Loucy (cell line): ENCODE measurements around the gene PAM.

ENCODE experiments used
- H2AFZ ChIP-seq: fragments of 200-600 bp; sonication (generic); 2 replicates; pipeline ENCODE4 v1.6.0; 2016; ENCODE audit warnings: antibody characterized with exemption, mild to moderate bottlenecking, low read length, moderate library complexity
- H3F3A ChIP-seq: fragments of 200-600 bp; 2 replicates; pipeline ENCODE4 v1.6.0; 2016; ENCODE audit warnings: antibody characterized with exemption, low read depth, mild to moderate bottlenecking
- H3K27me3 ChIP-seq: fragments of 200-600 bp; sonication (generic); 2 replicates; pipeline ENCODE4 v1.6.1; 2014; ENCODE audit warnings: low read length, mild to moderate bottlenecking; ENCODE audit not compliant: insufficient read depth, poor library complexity, severe bottlenecking
- H3K36me3 ChIP-seq: fragments of 200-600 bp; sonication (generic); 2 replicates; pipeline ENCODE4 v1.6.1; 2016; ENCODE audit warnings: low read length; ENCODE audit not compliant: insufficient read depth
- H3K4me1 ChIP-seq: fragments of 200-600 bp; sonication (generic); 2 replicates; pipeline ENCODE4 v1.5.1; 2014; ENCODE audit warnings: low read length, mild to moderate bottlenecking; ENCODE audit not compliant: insufficient read depth, poor library complexity, severe bottlenecking
- H3K4me2 ChIP-seq: fragments of 200-600 bp; sonication (generic); 2 replicates; pipeline ENCODE4 v1.6.0; 2014; ENCODE audit warnings: antibody characterized with exemption, low read length, low read depth, mild to moderate bottlenecking; ENCODE audit not compliant: poor library complexity, severe bottlenecking
- H3K4me3 ChIP-seq: fragments of 200-600 bp; sonication (generic); 2 replicates; pipeline ENCODE4 v1.5.1; 2014; ENCODE audit warnings: low read length, mild to moderate bottlenecking, mixed read lengths; ENCODE audit not compliant: poor library complexity, severe bottlenecking
- H3K79me2 ChIP-seq: fragments of 200-600 bp; sonication (generic); 2 replicates; pipeline ENCODE4 v1.6.1; 2014; ENCODE audit warnings: low read length; ENCODE audit not compliant: insufficient read depth
- H3K9ac ChIP-seq: fragments of 200-600 bp; sonication (generic); 2 replicates; pipeline ENCODE4 v1.6.0; 2014; ENCODE audit warnings: mild to moderate bottlenecking, low read depth, low read length, moderate library complexity; ENCODE audit not compliant: poor library complexity, severe bottlenecking
- H3K9me2 ChIP-seq: fragments of 200-600 bp; sonication (generic); replicated peaks from 2 replicates; pipeline ENCODE4 v1.6.1; 2016; ENCODE audit warnings: low read depth, low read length, mixed read lengths
- H3K9me3 ChIP-seq: fragments of 200-600 bp; sonication (generic); 2 replicates; pipeline ENCODE4 v1.6.1; 2014; ENCODE audit warnings: mild to moderate bottlenecking, antibody characterized with exemption, low read length, low read depth; ENCODE audit not compliant: insufficient read depth
- H4K20me1 ChIP-seq: fragments of 200-600 bp; sonication (generic); 2 replicates; pipeline ENCODE4 v1.6.0; 2014; ENCODE audit warnings: antibody characterized with exemption, low read length, mild to moderate bottlenecking; ENCODE audit not compliant: insufficient read depth, poor library complexity, severe bottlenecking
- CTCF ChIP-seq: fragments of 200-600 bp; sonication (generic); conservative IDR thresholded peaks from 2 replicates; pipeline ENCODE4 v1.5.1; 2014; ENCODE audit warnings: mild to moderate bottlenecking, antibody characterized with exemption, low read length
- EZH2phosphoT487 ChIP-seq: fragments of 200-600 bp; IDR thresholded peaks from 2 replicates; pipeline ENCODE4 v1.6.1; 2018; ENCODE audit warnings: antibody characterized with exemption, mild to moderate bottlenecking, moderate library complexity, borderline replicate concordance

The PAM gene

DNA sequence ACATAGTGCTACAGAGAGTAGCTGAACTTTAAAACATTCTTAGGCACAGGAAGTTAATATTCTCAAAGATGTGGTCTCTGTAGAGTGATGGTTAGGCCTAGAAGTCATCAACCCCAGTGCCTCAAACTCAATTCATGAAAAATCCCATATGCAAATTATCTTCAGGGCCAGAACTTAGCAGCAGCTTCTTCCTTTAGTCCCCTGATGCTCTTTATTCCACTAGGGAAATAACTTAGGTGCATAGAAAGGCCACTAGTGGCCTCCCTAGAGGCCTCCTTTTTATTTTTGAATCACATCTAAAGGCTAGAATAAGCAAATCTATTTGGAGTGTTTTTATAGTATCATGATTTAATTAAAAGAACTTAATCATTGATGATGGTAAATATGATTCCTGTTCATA lies 276.5 kb downstream of the PAM start:
- no peaks in the 10 kb centered on the region for H3K9me2 ChIP-seq
- no peaks in the 10 kb centered on the region for H3K4me1 ChIP-seq
- TF ChIP-seq EZH2phosphoT487: no peak
- TF ChIP-seq CTCF: peak; percentile 42
- no peaks in the 10 kb centered on the region for H3K36me3 ChIP-seq
- H4K20me1 ChIP-seq: no peaks in the 10 kb centered on the region
- H3K9me3 ChIP-seq: no peaks in the 10 kb centered on the region
- no peak overlapping the region for H3K4me2 ChIP-seq
- no peak overlapping the region for H3K4me3 ChIP-seq
- H2AFZ ChIP-seq: no peak overlapping the region
- no peaks in the 10 kb centered on the region for H3K79me2 ChIP-seq
- no peaks in the 10 kb centered on the region for H3K27me3 ChIP-seq
- no peak overlapping the region for H3K9ac ChIP-seq
- H3F3A ChIP-seq: no peaks in the 10 kb centered on the region

GRCh38 chr5:103033696-103034095 lies 278.6 kb downstream of the PAM start:
- TF ChIP-seq CTCF (no peak), EZH2phosphoT487 (no peak)
- no peaks in the 10 kb centered on the region for H3K4me1 ChIP-seq
- no peaks in the 10 kb centered on the region for H3K9me3 ChIP-seq
- H3K4me3 ChIP-seq: no peak overlapping the region
- H3F3A ChIP-seq: no peaks in the 10 kb centered on the region
- H3K27me3 ChIP-seq: no peaks in the 10 kb centered on the region
- no peak overlapping the region for H3K4me2 ChIP-seq
- no peaks in the 10 kb centered on the region for H3K79me2 ChIP-seq
- no peak overlapping the region for H2AFZ ChIP-seq
- no peaks in the 10 kb centered on the region for H4K20me1 ChIP-seq
- no peak overlapping the region for H3K9ac ChIP-seq
- no peaks in the 10 kb centered on the region for H3K9me2 ChIP-seq
- H3K36me3 ChIP-seq: no peaks in the 10 kb centered on the region

DNA sequence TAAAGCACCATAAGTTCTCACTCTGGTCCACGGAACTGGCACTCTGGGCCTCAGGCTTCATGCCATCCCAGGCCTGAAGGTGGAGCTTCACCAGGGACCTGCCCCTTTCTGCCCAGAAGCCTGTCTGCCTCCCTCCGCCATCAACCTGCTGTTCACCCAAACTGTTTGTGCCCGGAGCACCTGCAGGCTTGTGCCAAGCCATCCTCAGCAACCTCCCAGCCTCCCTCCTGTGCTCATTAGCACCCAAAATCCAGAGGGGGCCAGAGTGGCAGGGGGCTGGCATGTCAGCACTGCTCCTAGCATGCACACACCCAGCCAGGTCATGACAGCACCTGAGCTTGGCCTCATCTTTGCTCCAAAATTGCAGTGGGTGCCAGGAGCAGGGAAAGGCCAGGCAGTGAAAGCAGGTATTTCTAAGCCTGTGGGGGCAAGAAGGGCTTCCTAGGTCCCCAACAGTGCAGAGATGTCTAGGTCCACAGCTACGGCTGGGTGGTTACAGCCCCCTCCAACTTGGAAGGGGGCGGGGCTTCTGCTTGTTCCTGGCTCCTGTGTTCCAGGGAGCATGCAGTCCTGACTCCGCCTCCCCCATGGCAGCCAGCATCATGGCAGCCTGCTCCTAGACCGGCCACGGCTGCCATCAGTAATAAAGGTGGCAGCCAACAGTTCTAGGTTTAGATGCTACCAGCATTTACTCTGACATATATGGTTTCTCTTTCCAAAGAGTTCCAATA lies 279.7 kb downstream of the PAM start:
- H3K4me1 ChIP-seq: no peaks in the 10 kb centered on the region
- no peaks in the 10 kb centered on the region for H3K9me3 ChIP-seq
- no peak overlapping the region for H3K9ac ChIP-seq
- H3K4me2 ChIP-seq: no peak overlapping the region
- H3F3A ChIP-seq: no peaks in the 10 kb centered on the region
- no peaks in the 10 kb centered on the region for H3K9me2 ChIP-seq
- no peaks in the 10 kb centered on the region for H4K20me1 ChIP-seq
- no peak overlapping the region for H2AFZ ChIP-seq
- no peaks in the 10 kb centered on the region for H3K79me2 ChIP-seq
- TF ChIP-seq EZH2phosphoT487: no peak
- no peak for TF ChIP-seq CTCF
- no peaks in the 10 kb centered on the region for H3K27me3 ChIP-seq
- H3K4me3 ChIP-seq: no peak overlapping the region
- no peaks in the 10 kb centered on the region for H3K36me3 ChIP-seq
